H1 (cell line): ENCODE measurements around the gene RELN. TPM values are rescaled to one million over a fixed set of nuclear protein-coding genes. Genes with fewer than 3 reads are reported as not detected.

Experiments
- CTCF ChIA-PET: fragments of 300-600 bp; sonication (Branson Sonifier 250); formaldehyde crosslinking; loops from one replicate; lab custom pipeline; 2021; ENCODE audit not compliant: partially characterized antibody; lab: Charles Lee
- POLR2A ChIA-PET: fragments of 300-600 bp; sonication (Branson Sonifier 250); formaldehyde crosslinking; loops from one replicate; lab custom pipeline; 2021; ENCODE audit warnings: inconsistent platforms; ENCODE audit not compliant: partially characterized antibody; lab: Charles Lee
- DNase-seq, 2 experiments: peaks; one replicate each; pipeline versions ENCODE4 v3.0.0 to v3.0.0-alpha.2; 2010 to 2022; ENCODE audit warnings: low spot score in 2 of 2, low read depth in 1 of 2, mixed read lengths in 1 of 2
- FAIRE-seq: peaks from 2 replicates; lab custom pipeline; 2011; peaks lifted over from hg19 to GRCh38; lab: Jason Lieb, UNC
- H2AFZ ChIP-seq: 2 replicates; pipeline ENCODE4 v1.8.1; 2012; ENCODE audit warnings: low read length, inconsistent platforms
- H2AK5ac ChIP-seq: 2 replicates; pipeline ENCODE4 v1.6.1; 2013; ENCODE audit warnings: low read depth, low read length
- H2BK120ac ChIP-seq: replicated peaks from 2 replicates; pipeline ENCODE3; 2013; ENCODE audit warnings: low read depth, low read length, inconsistent platforms
- H2BK12ac ChIP-seq: 2 replicates; pipeline ENCODE4 v1.6.1; 2013; ENCODE audit warnings: low read depth, low read length
- H2BK15ac ChIP-seq: 2 replicates; pipeline ENCODE4 v1.6.1; 2013; ENCODE audit warnings: low read length
- H2BK20ac ChIP-seq: 2 replicates; pipeline ENCODE4 v1.6.1; 2013; ENCODE audit warnings: low read length
- H2BK5ac ChIP-seq: 2 replicates; pipeline ENCODE4 v1.6.1; 2013; ENCODE audit warnings: low read depth, low read length
- H3K14ac ChIP-seq: 2 replicates; pipeline ENCODE4 v1.6.1; 2013; ENCODE audit warnings: inconsistent platforms; ENCODE audit not compliant: insufficient read length
- H3K18ac ChIP-seq: 2 replicates; pipeline ENCODE4 v1.6.1; 2013; ENCODE audit warnings: low read length; ENCODE audit errors: extremely low read depth
- H3K23ac ChIP-seq: 2 replicates; pipeline ENCODE4 v1.6.1; 2013; ENCODE audit warnings: inconsistent platforms; ENCODE audit not compliant: insufficient read length
- H3K23me2 ChIP-seq: 2 replicates; pipeline ENCODE4 v1.6.1; 2013; ENCODE audit warnings: low read depth, low read length
- H3K27ac ChIP-seq: 2 replicates; pipeline ENCODE4 v1.6.1; 2011; ENCODE audit warnings: low read depth, low read length, inconsistent platforms
- H3K27me3 ChIP-seq, 4 experiments: replicated peaks in 1 of 4; 1 replicate in 1 of 4; 2 replicates in 3 of 4; pipeline versions ENCODE4 v1.6.1 to v1.8.1; 2011 to 2013; ENCODE audit warnings: low read length in 3 of 4, mild to moderate bottlenecking in 3 of 4, inconsistent platforms in 2 of 4, mixed read lengths in 2 of 4, moderate library complexity in 1 of 4; ENCODE audit not compliant: control insufficient read depth in 3 of 4, insufficient read depth in 3 of 4; ENCODE audit errors: extremely low read depth in 1 of 4
- H3K36me3 ChIP-seq, 4 experiments: 2 replicates each; pipeline versions ENCODE4 v1.6.1 to v1.8.1; 2011 to 2013; ENCODE audit warnings: mild to moderate bottlenecking in 4 of 4, low read length in 3 of 4, moderate library complexity in 2 of 4, control low read depth in 1 of 4, inconsistent platforms in 1 of 4; ENCODE audit not compliant: insufficient read depth in 4 of 4, control insufficient read depth in 2 of 4
- H3K4ac ChIP-seq: replicated peaks from 2 replicates; pipeline ENCODE3; 2013; ENCODE audit warnings: low read length, low read depth, mixed read lengths, inconsistent platforms; ENCODE audit not compliant: insufficient read length
- H3K4me1 ChIP-seq, 4 experiments: replicated peaks in 1 of 4; 1 replicate in 1 of 4; 2 replicates in 3 of 4; pipeline versions ENCODE4 v1.6.1 to v1.8.1; 2011 to 2013; ENCODE audit warnings: low read length in 3 of 4, inconsistent platforms in 2 of 4, mixed read lengths in 1 of 4; ENCODE audit not compliant: insufficient read depth in 4 of 4, control insufficient read depth in 3 of 4
- H3K4me2 ChIP-seq, 2 experiments: 2 replicates each; pipeline versions ENCODE4 v1.6.1 to v1.8.1; 2011 to 2013; ENCODE audit warnings: low read depth in 2 of 2, low read length in 2 of 2, control low read depth in 1 of 2, inconsistent platforms in 1 of 2, mild to moderate bottlenecking in 1 of 2; ENCODE audit not compliant: insufficient read depth in 1 of 2
- H3K4me3 ChIP-seq, 4 experiments: fragments of 200-600, 300-600 bp in 1 of 4; sonication (generic), shearing (Covaris generic), sonication (Bioruptor Twin) in 1 of 4; 2 replicates each; pipeline versions ENCODE4 v1.5.1 to v1.8.1; 2011 to 2016; ENCODE audit warnings: low read length in 4 of 4, low read depth in 3 of 4, control low read depth in 2 of 4, inconsistent platforms in 2 of 4, mild to moderate bottlenecking in 2 of 4, mixed read lengths in 1 of 4, moderate library complexity in 1 of 4; ENCODE audit not compliant: insufficient read depth in 2 of 4; ENCODE audit errors: extremely low read depth in 1 of 4
- H3K56ac ChIP-seq: replicated peaks from 2 replicates; pipeline ENCODE3; 2013; ENCODE audit warnings: low read depth, mild to moderate bottlenecking, mixed read lengths, low read length, inconsistent platforms; ENCODE audit not compliant: insufficient read length
- H3K79me1 ChIP-seq: 2 replicates; pipeline ENCODE4 v1.6.1; 2013; ENCODE audit warnings: low read depth, low read length, control low read depth
- H3K79me2 ChIP-seq, 2 experiments: 2 replicates each; pipeline versions ENCODE4 v1.6.1 to v1.8.1; 2012 to 2013; ENCODE audit warnings: low read length in 2 of 2, mild to moderate bottlenecking in 2 of 2, inconsistent platforms in 1 of 2; ENCODE audit not compliant: insufficient read depth in 2 of 2, control insufficient read depth in 1 of 2
- H3K9ac ChIP-seq, 4 experiments: replicated peaks in 1 of 4; 1 replicate in 1 of 4; 2 replicates in 3 of 4; pipeline versions ENCODE4 v1.6.1 to v1.8.1; 2011 to 2013; ENCODE audit warnings: low read depth in 3 of 4, low read length in 3 of 4, control low read depth in 2 of 4, mild to moderate bottlenecking in 2 of 4, moderate library complexity in 2 of 4, inconsistent platforms in 1 of 4; ENCODE audit errors: extremely low read depth in 1 of 4
- H3K9me3 ChIP-seq, 2 experiments: 2 replicates each; pipeline versions ENCODE4 v1.6.1 to v1.8.1; 2012 to 2013; ENCODE audit warnings: mild to moderate bottlenecking in 2 of 2, moderate library complexity in 2 of 2, control low read depth in 1 of 2, inconsistent platforms in 1 of 2, low read depth in 1 of 2, low read length in 1 of 2, mixed read lengths in 1 of 2; ENCODE audit not compliant: insufficient read depth in 2 of 2
- H4K20me1 ChIP-seq, 2 experiments: replicated peaks in 1 of 2; 2 replicates each; pipeline versions ENCODE3 to v1.8.1; 2011 to 2013; ENCODE audit warnings: inconsistent platforms in 2 of 2, low read length in 2 of 2, mild to moderate bottlenecking in 1 of 2; ENCODE audit not compliant: insufficient read depth in 2 of 2, control insufficient read depth in 1 of 2
- H4K5ac ChIP-seq: 2 replicates; pipeline ENCODE4 v1.6.1; 2013; ENCODE audit warnings: low read length, low read depth, mixed read lengths, inconsistent platforms; ENCODE audit not compliant: insufficient read length
- H4K8ac ChIP-seq: 2 replicates; pipeline ENCODE4 v1.8.0; 2013; ENCODE audit warnings: mild to moderate bottlenecking, moderate library complexity, low read length, inconsistent platforms; ENCODE audit not compliant: insufficient read depth; ENCODE audit errors: extremely low read depth
- H4K91ac ChIP-seq: replicated peaks from 2 replicates; pipeline ENCODE3; 2013; ENCODE audit warnings: low read length, mixed read lengths, inconsistent platforms; ENCODE audit not compliant: insufficient read length
- EZH2 ChIP-seq: fragments of 200-600 bp; sonication (generic); IDR thresholded peaks from 2 replicates; pipeline ENCODE4 v1.7.1; 2012; ENCODE audit warnings: low read depth, mild to moderate bottlenecking, moderate library complexity, low read length, inconsistent platforms; ENCODE audit not compliant: severe bottlenecking
- HDAC2 ChIP-seq, 2 experiments: fragments of 300-600 bp in 1 of 2; sonication (generic) in 1 of 2; IDR thresholded peaks; 2 replicates each; pipeline ENCODE4 v1.6.1; 2011 to 2012; ENCODE audit warnings: low read depth in 2 of 2, low read length in 2 of 2, mild to moderate bottlenecking in 2 of 2, moderate library complexity in 2 of 2, borderline replicate concordance in 1 of 2, inconsistent platforms in 1 of 2
- KDM4A ChIP-seq: IDR thresholded peaks from one replicate; pipeline ENCODE4 v1.7.1; 2012; ENCODE audit warnings: low read depth, mild to moderate bottlenecking, moderate library complexity, low read length, inconsistent platforms; ENCODE audit not compliant: severe bottlenecking
- POLR2AphosphoS5 ChIP-seq: IDR thresholded peaks from 2 replicates; pipeline ENCODE4 v1.6.1; 2011; ENCODE audit warnings: low read depth, low read length
- WGBS, 2 experiments: shearing (Covaris generic) in 1 of 2; methylation state at CpG; one replicate each; pipeline versions ENCODE4 v1.1.6 to v1.1.7; 2013 to 2015; ENCODE audit warnings: low lambda C conversion rate in 2 of 2, mixed read lengths in 2 of 2, inconsistent platforms in 1 of 2, low coverage in 1 of 2, missing lambda C conversion rate in 1 of 2; ENCODE audit not compliant: insufficient replicate concordance in 2 of 2, insufficient coverage in 1 of 2, insufficient read length in 1 of 2; ENCODE audit errors: extremely low coverage in 1 of 2, missing lambda C conversion rate in 1 of 2; 5-methylcytosine and 5-hydroxymethylcytosine counted together
- polyA plus RNA-seq, 7 experiments: library from polyadenylated mRNA; depleted of rRNA in 3 of 7; stranded (reverse) in 5 of 7; unstranded in 2 of 7; fragments of >200 nt in 5 of 7; fragments of 200-250 nt in 2 of 7; gene quantifications; 1 replicate in 5 of 7; 2 replicates in 1 of 7; 4 replicates in 1 of 7; pipeline versions ENCODE4 v1.2.1 to v1.2.3, GENCODE V29; 2011 to 2013; ENCODE audit warnings: missing spikeins in 2 of 7, mixed read lengths in 2 of 7
- total RNA-seq: library from RNA; stranded (reverse); fragmentation: NEBNext Ultra II Directional; extraction: Animal tissue kit (Norgen Biotek cat#: 25700); gene quantifications from 2 replicates; pipeline ENCODE4 v1.2.1, GENCODE V29; 2021

Gene RELN
- total and polyA plus RNA-seq, 2 of the 8 experiments (the other 6 are each of a cell fraction or from before 2014, with no cell fraction given), result 0.03 to 0.07 TPM

DNA sequence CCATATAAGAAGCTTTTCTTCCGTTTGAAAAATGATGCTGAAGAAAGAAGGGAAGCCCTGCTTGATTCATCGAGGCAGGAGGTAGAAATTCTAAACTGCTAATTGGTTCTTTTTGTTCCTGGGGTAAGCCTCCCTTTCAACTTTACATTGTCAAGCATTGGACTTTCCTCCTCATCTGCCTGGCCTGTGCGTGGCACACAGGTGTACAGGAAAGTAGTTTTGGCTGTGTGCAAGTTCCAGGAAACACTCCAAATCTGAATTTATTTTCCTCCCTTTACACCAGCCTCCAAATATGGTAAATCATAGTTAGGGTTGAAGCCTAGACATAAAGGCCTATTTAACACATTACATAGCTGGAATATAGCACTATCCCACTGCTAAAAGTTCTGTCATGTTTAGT lies 18.2 kb upstream of the RELN start:
- no peaks in the 10 kb centered on the region for H3K4me1 ChIP-seq
- no peak for FAIRE-seq
- H3K79me1 ChIP-seq, result no peaks in the 10 kb centered on the region
- H3K27ac ChIP-seq, result no peak overlapping the region
- H2BK12ac ChIP-seq, result no peak overlapping the region
- H3K14ac ChIP-seq, result no peak overlapping the region
- H3K4me2 ChIP-seq, result no peak overlapping the region
- H2AFZ ChIP-seq, result no peak overlapping the region
- H3K23me2 ChIP-seq, result no peaks in the 10 kb centered on the region
- no peak overlapping the region for H2BK5ac ChIP-seq
- 98% methylated on average over 3 of the region's 3 CpGs; no CpG with 5 or more reads in 1 of the 2 experiments for WGBS, 2 experiments
- no peaks in the 10 kb centered on the region; a peak in 1 of 4 replicates for H3K9me3 ChIP-seq
- no peak overlapping the region for H3K4ac ChIP-seq
- H3K23ac ChIP-seq, result no peak overlapping the region
- no peak overlapping the region for H3K56ac ChIP-seq
- no peak overlapping the region for H2AK5ac ChIP-seq
- no peak overlapping the region for H4K91ac ChIP-seq
- no peak overlapping the region for H3K9ac ChIP-seq
- H3K18ac ChIP-seq, result no peak overlapping the region
- ChIA-PET CTCF (no interaction called here), POLR2A (no interaction called here)
- H3K4me3 ChIP-seq, result no peak overlapping the region
- H4K20me1 ChIP-seq, result no peaks in the 10 kb centered on the region
- no peak overlapping the region for H2BK15ac ChIP-seq
- no peak for DNase-seq
- no peaks in the 10 kb centered on the region for H3K27me3 ChIP-seq
- H3K36me3 ChIP-seq, result no peaks in the 10 kb centered on the region
- no peak overlapping the region for H4K8ac ChIP-seq
- H4K5ac ChIP-seq, result no peak overlapping the region
- H2BK20ac ChIP-seq, result no peak overlapping the region
- TF ChIP-seq EZH2 (no peak), HDAC2 (IDR thresholded peaks at IDR 0.05; ENCODE audit: borderline replicate concordance in 1 of 2, low read depth in 2 of 2, low read length in 2 of 2) (no peak), POLR2AphosphoS5 (no peak), KDM4A (no peak)
- no peak overlapping the region for H2BK120ac ChIP-seq
- H3K79me2 ChIP-seq, result no peaks in the 10 kb centered on the region
